LHCN-M2 (cell line): Measurements from ENCODE around the gene DHRS3. TPM values are rescaled to one million over a fixed set of nuclear protein-coding genes. Genes with fewer than 3 reads are reported as not detected.
"Not testable (repeated sequence)": the region's sequence is repeated elsewhere in the genome, so short reads cannot be mapped to it uniquely, and the experiment has no call there.

Experiments
- DNase-seq: peaks from one replicate; pipeline ENCODE4 v3.0.0-alpha.2; 2012; ENCODE audit warnings: low read depth
- total RNA-seq: library from RNA; depleted of rRNA; stranded (reverse); fragments of >200 nt; gene quantifications from 2 replicates; pipeline ENCODE4 v1.2.3, GENCODE V29; 2014

Gene DHRS3
- total RNA-seq, 1 experiment from 2014 or later: 1.6 TPM

GRCh38 chr1:12578860-12579422 lies 39.1 kb downstream of the DHRS3 start:
- DNase-seq: no peak

- no peak for DNase-seq
Measured at GRCh38 chr1:12577020-12577419, 41.0 kb downstream of the DHRS3 start.

- DNase-seq: no peak
Measured at GRCh38 chr1:12574757-12575139, 43.3 kb downstream of the DHRS3 start.

GRCh38 chr1:12573015-12573825 lies 44.8 kb downstream of the DHRS3 start:
- DNase-seq: peak; percentile 14

GRCh38 chr1:12572522-12572921 lies 45.5 kb downstream of the DHRS3 start:
- DNase-seq: peak; percentile 40

- no peak for DNase-seq
Measured at GRCh38 chr1:12570291-12570690, 47.7 kb downstream of the DHRS3 start.

GRCh38 chr1:12568009-12568767 lies 49.8 kb downstream of the DHRS3 start:
- DNase-seq: no peak

- no peak for DNase-seq
Measured at GRCh38 chr1:12567288-12567819, 50.7 kb downstream of the DHRS3 start.

GRCh38 chr1:12566484-12567287 lies 51.3 kb downstream of the DHRS3 start:
- no peak for DNase-seq

- DNase-seq: no peak
Measured at GRCh38 chr1:12565966-12566352, 52.1 kb downstream of the DHRS3 start.

GRCh38 chr1:12565094-12565965 lies 52.7 kb downstream of the DHRS3 start:
- no peak for DNase-seq

GRCh38 chr1:12564251-12564650 lies 53.8 kb downstream of the DHRS3 start:
- not testable (repeated sequence) for DNase-seq

- no peak for DNase-seq
Measured at GRCh38 chr1:12562955-12563576, 54.9 kb downstream of the DHRS3 start.

GRCh38 chr1:12561121-12561520 lies 56.9 kb downstream of the DHRS3 start:
- DNase-seq: no peak

- no peak for DNase-seq
Measured at GRCh38 chr1:12556957-12557935, 60.8 kb downstream of the DHRS3 start.

- DNase-seq: peak; percentile 83
Measured at GRCh38 chr1:12556368-12556930, 61.6 kb downstream of the DHRS3 start.

- DNase-seq: no peak
Measured at GRCh38 chr1:12555411-12556367, 62.3 kb downstream of the DHRS3 start.
